GM19238 (cell line): ENCODE results near the gene PARP4.
"Not testable (repeated sequence)": the region's sequence is repeated elsewhere in the genome, so short reads cannot be mapped to it uniquely, and the experiment has no call there.

ENCODE experiments used
- DNase-seq: peaks from one replicate; pipeline ENCODE4 v3.0.0; 2011; ENCODE audit warnings: low spot score; ENCODE audit not compliant: insufficient read length

Gene PARP4

DNA sequence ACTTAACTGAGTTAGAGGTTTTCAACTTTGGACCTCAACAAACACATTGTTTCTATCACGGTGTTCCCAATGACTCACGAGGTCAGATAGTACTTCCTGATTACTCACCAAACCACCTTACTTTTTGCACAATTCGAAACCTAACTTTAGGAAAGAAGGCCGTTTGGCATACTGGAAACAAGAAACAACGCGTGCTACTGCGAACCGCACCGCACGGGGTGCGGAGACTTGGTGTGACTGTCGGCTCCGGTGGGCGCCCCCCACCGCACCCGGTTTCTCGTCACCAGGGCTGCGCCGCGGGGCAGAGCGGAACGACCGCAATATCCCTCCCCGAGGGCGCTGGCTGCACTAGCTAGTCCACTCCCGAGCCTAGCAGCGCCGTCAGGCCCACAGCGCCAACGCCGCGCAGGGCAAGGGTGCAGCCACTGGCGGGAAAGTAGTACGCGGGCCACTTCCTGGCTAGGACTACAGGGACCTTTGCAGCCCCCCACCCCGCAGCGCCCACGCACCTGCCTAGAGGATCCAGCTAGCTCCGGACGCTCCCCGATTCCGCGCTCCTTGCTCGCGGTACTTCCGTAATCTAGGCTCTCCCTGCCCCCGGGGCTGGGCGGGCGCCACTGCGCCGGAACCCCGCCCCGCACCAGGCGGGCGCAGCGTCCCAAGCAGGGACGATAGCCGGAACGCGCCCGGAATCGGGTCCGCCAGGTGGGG, at the start of gene PARP4:
PARP4 (minus strand) TSS at position 582 of the 711 bp plus-strand sequence. CDS start 9,002 bp downstream, outside the sequence.
- peak; percentile 64 for DNase-seq

DNA sequence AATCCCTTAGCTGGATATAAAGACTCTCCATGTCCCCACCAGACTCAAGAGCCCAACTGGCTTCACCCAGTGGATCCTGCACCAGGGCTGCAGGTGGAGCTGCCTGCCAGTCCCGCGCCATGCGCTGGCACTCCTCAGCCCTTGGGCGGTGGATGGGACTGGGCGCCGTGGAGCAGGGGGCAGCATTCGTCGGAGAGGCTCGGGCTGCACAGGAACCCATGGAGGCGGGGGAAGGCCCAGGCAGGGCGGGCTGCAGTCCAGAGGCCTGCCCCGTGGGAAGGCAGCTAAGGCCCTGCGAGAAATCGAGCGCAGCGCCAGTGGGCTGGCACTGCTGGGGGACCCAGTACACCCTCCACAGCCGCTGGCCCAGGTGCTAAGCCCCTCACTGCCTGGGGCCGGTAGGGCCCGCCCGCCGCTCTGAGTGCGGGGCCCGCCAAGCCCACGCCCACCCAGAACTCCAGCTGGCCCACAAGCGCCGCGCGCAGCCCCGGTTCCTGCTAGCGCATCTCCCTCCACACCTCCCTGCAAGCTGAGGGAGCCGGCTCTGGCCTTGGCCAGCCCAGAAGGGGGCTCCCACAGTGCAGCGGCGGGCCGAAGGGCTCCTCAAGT, 48.1 kb upstream of the PARP4 start:
- not testable (repeated sequence) for DNase-seq

DNA sequence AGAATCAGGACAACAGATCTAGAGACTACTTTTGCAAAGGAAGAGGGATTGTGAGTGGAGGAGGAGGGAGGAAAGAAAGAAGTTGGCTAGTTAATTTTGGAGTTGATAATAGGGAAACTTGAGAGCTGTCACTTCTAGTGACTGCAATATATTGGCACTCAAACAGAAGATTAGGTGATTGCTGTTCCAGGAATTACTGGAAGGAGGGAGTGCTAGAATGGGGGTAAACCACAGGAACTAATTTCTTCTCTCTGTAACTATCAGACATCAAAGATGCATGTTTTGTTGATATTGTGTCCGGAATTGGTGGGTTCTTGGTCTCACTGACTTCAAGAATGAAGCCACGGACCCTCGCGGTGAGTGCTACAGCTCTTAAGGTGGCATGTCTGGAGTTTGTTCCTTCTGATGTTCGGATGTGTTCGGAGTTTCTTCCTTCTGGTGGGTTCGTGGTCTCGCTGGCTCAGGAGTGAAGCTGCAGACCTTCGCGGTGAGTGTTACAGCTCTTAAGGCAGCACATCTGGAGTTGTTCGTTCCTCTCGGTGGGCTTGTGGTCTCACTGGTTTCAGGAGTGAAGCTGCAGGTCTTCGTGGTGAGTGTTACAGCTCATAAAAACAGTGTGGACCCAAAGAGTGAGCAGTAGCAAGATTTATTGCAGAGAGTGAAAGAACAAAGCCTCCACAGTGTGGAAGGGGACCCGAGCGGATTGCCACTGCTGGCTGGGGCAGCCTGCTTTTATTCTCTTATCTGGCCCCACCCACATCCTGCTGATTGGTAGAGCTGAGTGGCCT, 47.0 kb upstream of the PARP4 start:
- not testable (repeated sequence) for DNase-seq

DNA sequence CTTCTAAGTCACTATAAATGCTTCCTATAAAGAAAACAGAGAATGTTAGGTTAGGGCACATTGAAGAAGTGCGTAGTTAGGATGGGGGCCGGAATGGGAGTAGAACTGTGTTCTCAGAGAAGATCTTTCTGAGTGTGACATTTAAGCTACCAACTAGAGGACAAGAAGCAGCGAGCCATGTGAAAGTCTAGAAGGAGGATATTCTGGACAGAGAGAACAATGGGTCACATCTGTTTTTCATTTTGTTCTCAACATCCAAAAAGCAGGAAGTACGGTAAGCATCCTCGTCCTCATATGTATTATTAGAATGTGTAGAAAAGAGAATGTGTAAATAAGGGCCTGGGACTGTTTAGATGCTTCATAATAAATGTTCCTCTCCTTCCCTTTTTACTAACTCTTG, 44.5 kb upstream of the PARP4 start:
- no peak for DNase-seq

DNA sequence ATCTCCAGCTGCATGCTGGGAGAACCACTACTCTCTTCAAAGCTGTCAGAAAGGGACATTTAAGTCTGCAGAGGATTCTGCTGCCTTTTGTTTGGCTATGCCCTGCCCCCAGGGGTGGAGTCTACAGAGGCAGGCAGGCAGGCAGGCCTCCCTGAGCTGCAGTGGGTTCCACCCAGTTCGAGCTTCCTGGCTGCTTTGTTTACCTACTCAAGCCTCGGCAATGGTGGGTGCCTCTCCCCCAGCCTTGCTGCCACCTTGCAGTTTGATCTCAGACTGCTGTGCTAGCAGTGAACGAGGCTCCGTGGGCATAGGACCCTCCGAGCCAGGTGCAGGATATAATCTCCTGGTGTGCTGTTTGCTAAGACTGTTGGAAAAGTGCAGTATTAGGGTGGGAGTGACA, 41.3 kb upstream of the PARP4 start:
- DNase-seq = not testable (repeated sequence)

DNA sequence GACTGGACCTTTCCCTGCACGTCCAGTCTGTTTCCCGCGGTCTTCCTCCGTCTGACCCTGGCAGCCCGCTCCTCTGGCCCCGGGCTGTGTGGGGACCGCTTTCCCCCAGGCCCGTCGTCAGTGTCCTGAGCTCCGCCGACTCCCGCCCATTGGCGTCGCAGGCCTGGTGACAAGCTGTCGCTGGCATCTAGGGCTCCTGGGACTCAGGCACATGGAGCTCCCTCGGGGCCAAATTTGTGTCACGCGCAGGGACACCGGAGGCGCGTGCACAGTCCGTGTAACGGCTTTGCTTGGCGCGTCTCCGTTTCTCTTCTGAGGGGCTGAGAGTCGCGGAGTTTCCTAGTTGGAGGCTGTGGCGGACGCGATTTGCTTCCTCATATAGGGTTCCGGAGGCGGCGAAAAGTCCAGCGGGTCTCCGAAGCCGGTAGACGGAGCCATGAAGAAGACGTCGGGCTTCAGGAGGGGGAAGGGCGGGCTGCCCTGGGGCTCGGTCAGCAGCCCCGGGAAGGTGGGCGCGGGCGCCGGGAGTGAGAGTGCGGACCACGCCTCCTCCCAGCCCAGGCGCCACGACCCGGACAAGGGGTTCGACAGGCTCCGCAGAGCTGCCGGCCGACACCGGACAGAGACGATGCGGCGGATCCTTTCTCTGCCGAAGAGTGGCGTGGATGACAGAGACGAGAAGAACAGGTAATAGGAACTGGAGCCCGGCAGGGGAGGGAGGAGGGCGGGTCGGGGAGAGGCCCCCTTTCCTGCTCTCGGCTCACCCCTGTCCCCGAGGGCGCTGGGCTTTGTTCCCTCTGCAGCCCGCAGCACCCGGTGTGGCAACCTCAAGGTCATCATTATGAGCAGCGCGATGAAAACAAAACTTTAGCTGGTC, 29.1 kb upstream of the PARP4 start:
- DNase-seq = not testable (repeated sequence)

DNA sequence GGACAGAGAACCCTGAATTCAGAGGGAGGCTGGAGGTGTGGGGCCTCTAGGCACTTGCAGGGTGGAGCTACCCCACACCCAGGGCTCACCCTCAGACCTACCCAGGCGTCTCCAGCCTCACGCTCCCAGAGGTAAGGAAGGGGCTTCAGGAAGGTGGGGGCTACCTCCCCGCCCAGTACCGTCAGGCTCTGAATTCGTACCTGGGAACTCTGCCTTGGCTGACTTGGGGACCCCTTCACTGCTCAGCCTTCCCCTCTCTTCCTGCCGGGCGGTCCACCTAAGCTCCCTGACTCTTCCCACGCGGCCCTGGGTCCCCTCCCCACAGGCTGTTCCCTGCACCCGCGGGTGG, 28.5 kb upstream of the PARP4 start:
- DNase-seq = no peak

DNA sequence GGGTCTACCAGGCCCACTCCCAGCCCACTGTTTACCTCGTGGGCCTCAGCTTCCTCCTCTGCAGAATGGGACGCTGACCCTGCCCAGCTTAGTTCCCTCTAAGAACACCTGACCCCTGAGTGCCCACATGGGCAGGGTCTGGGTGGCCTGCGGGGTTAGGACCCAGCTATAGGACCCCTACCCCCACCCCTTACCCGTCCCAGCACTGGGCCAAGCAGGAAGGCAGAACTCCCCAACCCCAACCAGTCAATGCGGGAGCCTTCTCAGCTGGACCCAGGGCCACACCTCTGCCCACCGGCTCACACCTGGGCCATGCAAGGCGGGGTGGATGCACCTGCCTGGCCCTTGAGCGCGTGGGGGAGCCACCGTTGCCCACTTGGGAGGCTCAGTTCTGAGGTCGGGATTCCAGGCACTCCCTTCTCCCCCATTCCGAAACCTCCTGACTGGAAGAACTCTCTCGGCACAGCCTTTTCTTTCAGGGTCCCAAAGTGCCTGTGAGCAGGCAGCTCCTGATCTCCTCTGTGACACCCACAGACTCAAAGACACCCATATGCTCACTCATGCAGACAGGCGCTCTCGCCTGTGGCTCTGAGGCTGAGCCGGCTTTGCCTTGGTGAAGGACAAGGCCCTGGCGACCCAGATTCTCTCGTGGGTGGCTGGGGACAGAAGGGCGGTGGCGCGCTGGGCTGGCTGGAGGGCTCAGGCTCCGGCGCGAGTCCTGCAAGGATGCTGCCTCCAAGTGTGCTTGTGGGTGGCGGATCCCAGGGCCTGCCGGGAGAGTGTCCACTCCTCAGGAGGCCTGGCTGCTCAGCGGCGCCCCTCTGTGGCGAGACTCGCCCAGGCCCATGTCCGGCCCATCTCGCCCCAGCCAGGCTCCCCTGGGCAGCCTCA, 27.9 kb upstream of the PARP4 start:
- no peak for DNase-seq

DNA sequence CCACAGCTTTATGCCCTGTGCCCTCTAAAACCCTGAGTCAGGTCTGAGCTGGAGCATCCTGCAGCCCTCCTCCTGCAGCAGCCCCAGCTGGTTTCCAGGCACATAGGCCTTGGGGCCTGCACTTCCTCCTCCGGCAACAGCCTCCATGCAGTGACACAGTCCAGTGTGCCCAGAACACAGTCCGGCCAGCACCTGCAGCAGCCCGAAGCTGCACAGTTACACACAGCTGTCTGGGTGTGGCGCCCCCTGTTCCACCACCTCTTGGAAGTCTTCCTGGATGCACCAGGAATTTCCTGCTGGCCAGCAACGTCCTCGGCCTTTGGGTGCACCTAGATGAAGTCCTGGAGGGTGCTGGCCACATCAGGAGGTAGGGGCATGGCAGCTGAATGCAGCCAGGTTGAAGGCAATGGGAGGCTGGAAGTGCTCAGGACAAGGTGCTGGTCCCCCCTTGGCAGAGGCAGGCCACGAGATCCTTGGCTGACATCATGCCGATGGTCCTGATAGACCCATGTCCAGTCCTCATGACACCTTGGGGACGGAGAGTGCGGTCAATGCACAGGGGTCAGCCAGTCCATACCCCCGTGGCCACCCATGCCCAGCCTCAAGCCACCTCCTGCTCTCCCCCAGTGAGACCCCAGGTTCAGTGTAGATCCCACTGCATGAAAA, 27.1 kb upstream of the PARP4 start:
- no peak for DNase-seq

DNA sequence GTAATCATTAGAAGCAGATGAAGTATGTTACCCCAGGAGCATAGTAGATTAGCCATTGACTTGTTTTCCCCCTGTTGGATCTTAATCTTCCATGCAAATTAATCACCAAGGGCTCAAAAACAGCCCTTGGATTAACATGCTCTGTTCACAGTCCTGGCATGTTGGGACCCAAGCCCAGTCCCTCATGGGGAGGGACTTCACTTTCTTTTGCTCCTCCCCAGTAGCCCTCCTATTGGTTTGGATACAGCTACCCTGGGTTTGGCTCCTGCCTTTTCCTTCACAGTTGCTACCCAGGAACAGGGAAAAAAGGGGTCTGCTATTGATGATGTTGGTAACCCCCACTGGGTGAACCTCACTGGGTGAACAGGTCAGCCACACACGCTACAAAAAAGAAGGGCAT, 16.9 kb upstream of the PARP4 start:
- DNase-seq = no peak

DNA sequence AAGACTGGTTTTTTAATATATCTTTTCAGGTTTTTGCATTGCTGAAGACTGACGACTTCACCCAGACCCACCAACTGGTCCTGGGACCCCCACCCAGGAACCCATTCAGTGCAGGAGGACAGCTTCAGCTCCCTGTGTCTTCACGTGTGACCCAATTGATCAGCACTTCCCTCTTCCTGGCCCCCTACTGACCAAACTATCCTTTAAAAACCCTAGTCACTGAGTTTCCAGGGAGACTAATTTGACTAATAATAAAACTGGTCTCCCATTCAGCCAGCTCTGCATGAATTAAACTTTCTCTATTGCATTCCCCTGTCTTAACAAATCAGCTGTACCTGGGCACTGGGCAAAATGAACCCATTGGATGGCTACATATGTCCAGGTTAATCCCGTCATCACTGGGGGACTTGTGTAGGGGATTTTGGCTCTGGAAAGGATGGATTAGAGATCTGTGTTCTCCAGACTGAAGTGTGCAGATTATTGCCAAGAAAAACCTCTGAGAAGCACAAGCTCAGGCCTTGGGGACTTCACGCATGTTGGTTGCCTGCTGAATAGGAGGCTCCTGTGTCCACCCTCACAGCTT, 16.3 kb upstream of the PARP4 start:
- DNase-seq = no peak

DNA sequence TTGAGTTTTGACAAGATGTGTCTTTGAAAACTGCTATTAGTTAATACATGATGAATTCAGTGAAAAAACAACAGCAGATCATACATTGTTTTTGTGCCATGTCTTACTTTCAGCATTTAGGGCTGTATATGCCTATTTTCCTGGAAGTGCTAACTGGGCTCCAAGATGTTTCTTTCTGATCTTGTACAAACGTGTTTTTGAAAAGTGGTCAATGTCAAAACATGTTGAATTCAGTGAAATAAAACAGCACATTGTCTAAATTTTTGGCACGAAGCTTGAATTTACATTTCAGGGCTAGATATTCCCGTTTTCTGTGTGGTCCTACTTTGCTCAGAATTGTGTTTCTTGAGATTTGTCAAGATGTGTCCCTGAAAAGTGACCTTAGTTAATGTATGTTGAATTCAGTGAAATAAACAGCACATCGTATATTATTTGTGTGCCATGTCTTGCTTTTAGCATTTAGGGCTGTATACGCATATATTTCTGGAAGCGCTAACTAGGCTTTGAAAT, 14.7 kb upstream of the PARP4 start:
- no peak for DNase-seq

DNA sequence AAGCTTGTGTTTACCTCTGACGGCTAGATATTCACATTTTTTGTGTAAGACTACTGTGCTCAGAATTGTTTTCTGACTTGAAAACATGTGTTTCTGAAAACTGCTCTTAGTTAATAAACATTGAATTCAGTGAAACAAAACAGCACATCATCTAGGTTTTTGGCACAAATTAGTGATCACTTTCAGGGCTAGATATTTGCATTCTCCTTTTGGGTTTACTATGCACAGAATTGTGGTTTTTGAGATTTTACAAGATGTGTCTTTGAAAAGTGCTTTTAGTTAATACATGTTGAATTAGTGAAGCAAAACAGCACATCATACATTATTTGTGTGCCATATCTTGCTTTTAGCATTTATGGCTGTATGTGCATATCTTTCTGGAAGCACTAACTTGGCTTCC, 8.2 kb upstream of the PARP4 start:
- DNase-seq = no peak

DNA sequence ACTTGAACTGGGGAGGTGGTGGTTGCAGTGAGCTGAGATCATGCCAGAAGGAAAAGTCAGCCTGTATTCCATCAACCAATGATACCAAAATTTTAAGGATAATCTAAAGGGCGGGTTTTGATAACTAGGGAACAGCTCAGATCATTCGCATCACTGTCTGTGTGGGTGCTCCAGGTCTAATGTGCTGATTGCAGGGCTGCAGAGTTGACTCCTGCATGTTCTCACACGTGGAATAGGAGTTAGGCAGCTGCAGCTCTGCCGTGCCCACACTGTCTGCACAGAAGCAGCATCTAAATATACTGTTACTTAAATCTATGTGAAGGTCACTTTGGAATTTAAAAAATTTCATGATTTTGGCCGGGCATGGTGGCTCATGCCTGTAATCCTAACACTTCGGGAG, 4.3 kb upstream of the PARP4 start:
- no peak for DNase-seq

DNA sequence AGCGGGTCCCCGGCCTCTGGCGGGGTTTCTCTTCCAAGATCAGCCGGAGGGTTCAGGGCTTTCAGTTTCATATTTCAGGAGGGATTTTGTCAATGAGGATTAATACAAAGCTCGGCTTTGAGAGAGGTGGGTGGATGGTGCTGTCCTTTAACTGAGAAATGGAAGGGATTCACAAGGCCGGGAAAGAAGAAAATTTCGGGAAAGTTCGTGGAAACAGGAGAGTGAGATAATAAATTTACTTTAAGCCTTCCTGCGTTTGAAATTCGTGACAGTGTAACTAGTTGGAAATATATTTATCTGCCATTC, 283 bp upstream of the PARP4 start:
- no peak for DNase-seq

DNA sequence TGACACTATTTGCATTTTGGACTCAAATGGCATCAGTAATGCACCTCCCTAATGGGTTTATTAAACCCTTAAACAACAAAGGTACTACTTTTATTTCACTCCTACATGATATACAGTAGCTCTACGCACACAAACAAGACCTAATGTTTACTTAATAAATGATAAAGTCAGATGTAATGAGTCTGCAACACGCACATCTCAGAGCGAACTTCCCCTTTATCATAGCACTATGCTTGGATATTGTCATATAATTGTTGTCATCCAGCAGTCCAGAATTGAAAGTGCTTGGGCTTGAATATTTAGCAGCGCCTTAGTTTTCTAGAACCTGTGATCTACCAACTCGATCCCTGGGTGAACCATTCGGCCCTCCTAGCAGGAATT, 772 bp downstream of the PARP4 start:
- DNase-seq = no peak

DNA sequence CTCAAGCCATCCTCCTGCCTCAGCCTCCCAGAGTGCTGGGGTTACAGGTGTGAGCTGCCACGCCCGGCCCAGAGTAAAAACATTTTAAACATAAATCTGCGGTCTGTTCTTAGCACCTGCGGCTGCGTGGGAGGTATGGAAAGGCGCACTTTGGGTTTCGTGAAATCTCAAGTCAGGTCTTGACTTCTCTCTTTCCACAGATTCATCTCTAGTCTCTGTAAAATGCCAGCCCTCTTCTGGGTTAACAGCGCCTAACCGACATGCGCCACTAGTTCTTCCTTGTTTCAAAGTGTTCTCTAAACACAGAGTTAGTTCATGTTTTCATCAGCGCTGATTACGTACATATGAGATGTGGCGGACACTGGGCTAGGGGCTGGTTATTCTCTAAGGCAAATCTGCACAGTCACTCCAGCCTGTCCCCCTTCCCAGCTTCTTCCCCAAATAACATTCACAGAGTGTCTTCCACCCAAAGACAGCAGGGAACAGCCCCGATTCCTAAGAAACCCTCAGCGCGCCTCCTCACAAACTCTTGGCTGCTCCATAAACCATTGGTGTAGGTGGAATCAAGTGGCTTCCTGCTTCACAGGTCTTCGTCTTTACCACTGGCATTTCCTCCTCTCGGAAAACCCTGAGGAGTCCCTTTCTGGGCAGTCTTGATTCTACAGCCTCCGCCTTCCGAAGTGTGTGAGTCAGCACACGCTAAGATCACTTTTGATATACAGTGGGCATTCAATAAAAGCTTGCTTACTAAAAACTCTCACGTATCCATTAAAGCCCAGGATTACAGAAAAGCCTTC, 1.4 kb downstream of the PARP4 start:
- DNase-seq = peak; percentile 28

DNA sequence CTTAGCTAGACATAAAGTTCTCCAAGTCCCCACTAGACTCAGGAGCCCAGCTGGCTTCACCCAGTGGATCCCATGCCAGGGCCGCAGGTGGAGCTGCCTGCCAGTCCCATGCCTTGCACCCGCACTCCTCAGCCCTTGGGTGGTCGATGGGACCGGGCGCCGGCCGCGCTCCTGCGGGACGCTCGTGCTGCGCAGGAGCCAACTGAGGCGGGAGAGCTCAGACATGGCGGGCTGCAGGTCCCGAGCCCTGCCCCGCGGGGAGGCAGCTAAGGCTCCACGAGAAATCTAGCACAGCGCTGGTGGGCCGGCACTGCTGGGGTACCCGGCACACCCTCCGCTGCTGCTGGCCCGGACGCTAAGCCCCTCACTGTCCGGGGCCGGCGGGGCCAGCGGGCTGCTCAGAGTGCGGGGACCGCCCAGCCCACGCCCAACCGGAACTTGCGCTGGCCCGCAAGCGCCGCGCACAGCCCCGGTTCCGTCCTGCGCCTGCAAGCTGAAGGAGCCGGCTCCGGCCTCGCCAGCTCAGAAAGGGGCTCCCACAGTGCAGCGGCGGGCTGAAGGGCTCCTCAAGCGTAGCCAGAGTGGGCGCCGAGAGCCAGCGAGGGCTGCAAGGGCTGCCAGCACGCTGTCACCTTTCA, 5.8 kb downstream of the PARP4 start:
- DNase-seq = no peak
